ENCODE data around the gene RCC1. TPM values are rescaled to one million over a fixed set of nuclear protein-coding genes. Genes with fewer than 3 reads are reported as not detected.
"Not testable (repeated sequence)": the region's sequence is repeated elsewhere in the genome, so short reads cannot be mapped to it uniquely, and the experiment has no call there.

Gene RCC1
- total and polyA plus RNA-seq, 4 donors = 2.2 to 21.8 (median 18.5) TPM

GRCh38 chr1:28566931-28567330, 61.1 kb downstream of the RCC1 start:
- peaks cover 18 to 44% (median 26%) of the 10 kb centered on the region in 4 donors for H3K36me3 ChIP-seq (ENCODE audit: control insufficient read depth in 4 of 4, insufficient read depth in 3 of 4, low read depth in 1 of 4, low read length in 3 of 4)
- H3K27me3 ChIP-seq (ENCODE audit: control insufficient read depth in 4 of 4, insufficient read depth in 4 of 4, low read length in 3 of 4) = no peaks in the 10 kb centered on the region
- TF ChIP-seq NR2F2 (IDR thresholded peaks at IDR 0.05) (no peak), JUND (IDR thresholded peaks at IDR 0.05) (no peak), REST (IDR thresholded peaks at IDR 0.05) (no peak), EGR1 (IDR thresholded peaks at IDR 0.05; ENCODE audit: low read depth in 2 of 2) (no peak), FOXA1 (IDR thresholded peaks at IDR 0.05) (no peak), CTCF (IDR thresholded peaks at IDR 0.05; ENCODE audit: low read depth, low read length, missing input control) (no peak), ZBTB33 (IDR thresholded peaks at IDR 0.05) (no peak), ATF3 (IDR thresholded peaks at IDR 0.05) (no peak), TAF1 (conservative IDR thresholded peaks at IDR 0.05) (no peak), HNF4A (conservative IDR thresholded peaks at IDR 0.05) (no peak), SP1 (IDR thresholded peaks at IDR 0.05) (no peak), FOXA2 (IDR thresholded peaks at IDR 0.05) (no peak), MAX (IDR thresholded peaks at IDR 0.05) (no peak), YY1 (IDR thresholded peaks at IDR 0.05) (no peak)
- H3K9me3 ChIP-seq (ENCODE audit: control insufficient read depth in 4 of 4, low read length in 3 of 4) = no peaks in the 10 kb centered on the region
- no peak for DNase-seq (ENCODE audit: low spot score)
- no peaks in the 10 kb centered on the region for H3K4me1 ChIP-seq (ENCODE audit: control insufficient read depth in 4 of 4, insufficient read depth in 4 of 4, low read length in 3 of 4)
- H3K27ac ChIP-seq (ENCODE audit: low read depth in 1 of 2, low read length in 2 of 2) = no peak overlapping the region
- no peak overlapping the region for H3K4me3 ChIP-seq (ENCODE audit: low read depth in 1 of 3, low read length in 3 of 3)
- no peak overlapping the region for H3K9ac ChIP-seq (ENCODE audit: low read depth in 1 of 2, low read length in 2 of 2)
- 94% methylated on average over 2 of the region's 2 CpGs for WGBS

GRCh38 chr1:28571911-28572310, 66.1 kb downstream of the RCC1 start:
- no peak overlapping the region for H3K9ac ChIP-seq (ENCODE audit: low read depth in 1 of 2, low read length in 2 of 2)

GRCh38 chr1:28572891-28573290, 67.0 kb downstream of the RCC1 start:
- peaks cover 3 to 24% (median 15%) of the 10 kb centered on the region in 4 donors for H3K36me3 ChIP-seq (ENCODE audit: control insufficient read depth in 4 of 4, insufficient read depth in 3 of 4, low read depth in 1 of 4, low read length in 3 of 4)
- 91% methylated on average over 12 of the region's 12 CpGs for WGBS
- not testable (repeated sequence) for H3K9ac ChIP-seq (ENCODE audit: low read depth in 1 of 2, low read length in 2 of 2); H3K27ac ChIP-seq (ENCODE audit: low read depth in 1 of 2, low read length in 2 of 2); H3K27me3 ChIP-seq (ENCODE audit: control insufficient read depth in 4 of 4, insufficient read depth in 4 of 4, low read length in 3 of 4); DNase-seq (ENCODE audit: low spot score); H3K9me3 ChIP-seq (ENCODE audit: control insufficient read depth in 4 of 4, low read length in 3 of 4); H3K4me1 ChIP-seq (ENCODE audit: control insufficient read depth in 4 of 4, insufficient read depth in 4 of 4, low read length in 3 of 4); H3K4me3 ChIP-seq (ENCODE audit: low read depth in 1 of 3, low read length in 3 of 3)

More at GRCh38 chr1:28571911-28572310, 66.1 kb downstream of the RCC1 start:
- Histone ChIP-seq H3K27me3 (ENCODE audit: control insufficient read depth in 4 of 4, insufficient read depth in 4 of 4, low read length in 3 of 4) (no peaks in the 10 kb centered on the region), H3K27ac (ENCODE audit: low read depth in 1 of 2, low read length in 2 of 2) (no peak overlapping the region), H3K9me3 (ENCODE audit: control insufficient read depth in 4 of 4, low read length in 3 of 4) (no peaks in the 10 kb centered on the region), H3K4me1 (ENCODE audit: control insufficient read depth in 4 of 4, insufficient read depth in 4 of 4, low read length in 3 of 4) (no peaks in the 10 kb centered on the region), H3K4me3 (ENCODE audit: low read depth in 1 of 3, low read length in 3 of 3) (no peak overlapping the region), H3K36me3 (ENCODE audit: control insufficient read depth in 4 of 4, insufficient read depth in 3 of 4, low read depth in 1 of 4, low read length in 3 of 4) (peaks cover 10 to 31% (median 13%) of the 10 kb centered on the region in 4 donors)
- DNase-seq (ENCODE audit: low spot score) = no peak
- WGBS = 94% methylated on average over 4 of the region's 4 CpGs
- TF ChIP-seq NR2F2 (IDR thresholded peaks at IDR 0.05) = no peak
- TF ChIP-seq FOXA1 (IDR thresholded peaks at IDR 0.05) = no peak

All from liver (tissue), 9 donors.